Smooth muscle cell (in vitro differentiated cells): ENCODE measurements around the gene SRPK2. TPM values are rescaled to one million over a fixed set of nuclear protein-coding genes. Genes with fewer than 3 reads are reported as not detected.

Experiments
- DNase-seq: peaks from one replicate; lab custom pipeline; 2025; ENCODE audit not compliant: unreplicated experiment; lab: John Stamatoyannopoulos, UW
- H2AFZ ChIP-seq: fragments of 200-600 bp; sonication (generic); 2 replicates; pipeline ENCODE4 v1.6.0; 2016; ENCODE audit warnings: antibody characterized with exemption, low read depth, mild to moderate bottlenecking
- H3F3A ChIP-seq: fragments of 200-600 bp; sonication (generic); 2 replicates; pipeline ENCODE4 v1.6.0; 2017; ENCODE audit warnings: antibody characterized with exemption, low read depth
- H3K27ac ChIP-seq: fragments of 200-600 bp; sonication (generic); 2 replicates; pipeline ENCODE4 v1.5.1; 2016; ENCODE audit warnings: low read depth, mild to moderate bottlenecking
- H3K27me3 ChIP-seq: fragments of 200-600 bp; sonication (generic); 2 replicates; pipeline ENCODE4 v1.6.1; 2016; ENCODE audit warnings: low read depth, mild to moderate bottlenecking
- H3K36me3 ChIP-seq: fragments of 200-600 bp; sonication (generic); 2 replicates; pipeline ENCODE4 v1.5.1; 2016; ENCODE audit warnings: low read depth
- H3K4me1 ChIP-seq: fragments of 200-600 bp; sonication (generic); 2 replicates; pipeline ENCODE4 v1.5.1; 2016; ENCODE audit warnings: low read depth
- H3K4me2 ChIP-seq: fragments of 200-600 bp; sonication (generic); 2 replicates; pipeline ENCODE4 v1.6.0; 2016; ENCODE audit warnings: mild to moderate bottlenecking
- H3K4me3 ChIP-seq: fragments of 200-600 bp; sonication (generic); 2 replicates; pipeline ENCODE4 v1.5.1; 2016; ENCODE audit warnings: mild to moderate bottlenecking
- H3K79me2 ChIP-seq: fragments of 200-600 bp; sonication (generic); 2 replicates; pipeline ENCODE4 v1.6.0; 2016; ENCODE audit warnings: low read depth, mild to moderate bottlenecking
- H3K9ac ChIP-seq: fragments of 200-600 bp; sonication (generic); 2 replicates; pipeline ENCODE4 v1.6.0; 2016; ENCODE audit warnings: low read depth
- H3K9me3 ChIP-seq: fragments of 200-600 bp; sonication (generic); replicated peaks from 2 replicates; pipeline ENCODE4 v1.5.1; 2016; ENCODE audit warnings: low read depth
- H4K20me1 ChIP-seq: fragments of 200-600 bp; sonication (generic); 2 replicates; pipeline ENCODE4 v1.6.0; 2016; ENCODE audit warnings: low read depth
- CTCF ChIP-seq: fragments of 200-600 bp; sonication (generic); IDR thresholded peaks from 2 replicates; pipeline ENCODE4 v1.5.1; 2017; ENCODE audit warnings: borderline replicate concordance, mild to moderate bottlenecking, antibody characterized with exemption; ENCODE audit not compliant: insufficient read depth, poor library complexity, severe bottlenecking
- WGBS: methylation state at CpG from one replicate; pipeline ENCODE4 v1.1.7; 2016; ENCODE audit warnings: low lambda C conversion rate; 5-methylcytosine and 5-hydroxymethylcytosine counted together
- polyA plus RNA-seq: library from polyadenylated mRNA; unstranded; fragments of >200 nt; fragmentation: Nextera tagmentation; extraction: Ambion mirVana; gene quantifications from 2 replicates; pipeline ENCODE4 v1.2.1, GENCODE V29; 2016
- total RNA-seq: library from RNA; depleted of rRNA; stranded (reverse); fragments of >200 nt; gene quantifications from 2 replicates; pipeline ENCODE4 v1.2.3, GENCODE V29; 2014

SRPK2 gene
- total and polyA plus RNA-seq, 2 experiments from 2014 or later: 21.9 to 28.0 TPM

GRCh38 chr7:105389088-105389650 is 448 bp upstream of the SRPK2 start:
- peaks cover 8% of the 10 kb centered on the region for H3F3A ChIP-seq
- no peaks in the 10 kb centered on the region for H3K9me3 ChIP-seq
- no peaks in the 10 kb centered on the region for H3K36me3 ChIP-seq
- H3K4me1 ChIP-seq: peaks cover 6% of the 10 kb centered on the region
- H3K27ac ChIP-seq: no peak overlapping the region
- no peaks in the 10 kb centered on the region for H3K27me3 ChIP-seq
- H3K4me3 ChIP-seq: peak overlapping the region; percentile 94
- peak; percentile 49 for DNase-seq
- TF ChIP-seq CTCF: no peak
- H2AFZ ChIP-seq: peak overlapping the region; percentile 76
- H3K4me2 ChIP-seq: peak overlapping the region; percentile 88
- H3K79me2 ChIP-seq: peaks cover 33% of the 10 kb centered on the region
- no peak overlapping the region for H3K9ac ChIP-seq
- whole genome bisulfite sequencing: 7% methylated on average over 18 of the region's 45 CpGs
- H4K20me1 ChIP-seq: peaks cover 34% of the 10 kb centered on the region

- Histone ChIP-seq H4K20me1 (peaks cover 47% of the 10 kb centered on the region), H3K27ac (no peak overlapping the region), H2AFZ (peak overlapping the region; percentile 93), H3K36me3 (no peaks in the 10 kb centered on the region), H3K4me2 (peak overlapping the region; percentile 98), H3K4me1 (peaks cover 6% of the 10 kb centered on the region), H3K4me3 (peak overlapping the region; percentile 94), H3K79me2 (peaks cover 47% of the 10 kb centered on the region), H3K27me3 (no peaks in the 10 kb centered on the region), H3K9me3 (no peaks in the 10 kb centered on the region), H3F3A (peaks cover 8% of the 10 kb centered on the region), H3K9ac (peak overlapping the region; percentile 36)
- DNase-seq: peak; percentile 13
- no peak for TF ChIP-seq CTCF
- WGBS: 2% methylated on average over 75 of the region's 76 CpGs
Measured at GRCh38 chr7:105387508-105388355, 989 bp downstream of the SRPK2 start.

GRCh38 chr7:105377903-105378302 is 10.8 kb downstream of the SRPK2 start:
- Histone ChIP-seq H3K4me3 (no peak overlapping the region), H2AFZ (no peak overlapping the region), H3K4me1 (no peaks in the 10 kb centered on the region), H3K79me2 (peaks cover 95% of the 10 kb centered on the region), H3K36me3 (no peaks in the 10 kb centered on the region), H3K9me3 (no peaks in the 10 kb centered on the region), H3K4me2 (no peak overlapping the region), H3K9ac (no peak overlapping the region), H3K27me3 (no peaks in the 10 kb centered on the region), H4K20me1 (peaks cover 97% of the 10 kb centered on the region), H3K27ac (no peak overlapping the region), H3F3A (no peaks in the 10 kb centered on the region)
- DNase-seq: no peak
- TF ChIP-seq CTCF: no peak
- WGBS: 66% methylated on average over 3 of the region's 3 CpGs
